HCT116 (cell line): ENCODE data around the gene MAN1A1. TPM values are rescaled to one million over a fixed set of nuclear protein-coding genes. Genes with fewer than 3 reads are reported as not detected.

Source experiments
- ATAC-seq: fragments of 200-7000 bp; cut with Tn5 transposase; 2 replicates; pipeline ENCODE4 v1.9.1; 2020; ENCODE audit warnings: mild to moderate bottlenecking, moderate library complexity
- BruUV-seq: library from RNA; stranded (reverse); fragments of 400-500 nt; replicated peaks from 2 replicates; lab custom pipeline; 2021; lab: Mats Ljungman, UMichigan
- CTCF ChIA-PET: fragments of 300-600 bp; sonication (Branson Sonifier 250); formaldehyde crosslinking; loops from one replicate; lab custom pipeline; 2021; ENCODE audit warnings: antibody characterized with exemption; lab: Charles Lee
- POLR2A ChIA-PET: fragments of 300-600, 350-600 bp; sonication (Branson Sonifier 250); formaldehyde crosslinking; loops from one replicate; lab custom pipeline; 2021; ENCODE audit warnings: antibody characterized with exemption; lab: Charles Lee
- RAD21 ChIA-PET, 2 experiments: fragments of 300-600 bp; sonication (Branson Sonifier 250); formaldehyde crosslinking; loops; one replicate each; lab custom pipeline; 2023; ENCODE audit warnings: low total read pairs in 2 of 2; ENCODE audit not compliant: uncharacterized antibody in 2 of 2, unreplicated experiment in 2 of 2, low non-redundant PET in 1 of 2; lab: Charles Lee
- DNase-seq: peaks from one replicate; pipeline ENCODE4 v3.0.0-alpha.2; 2010; ENCODE audit warnings: low read depth, low spot score
- H2AFZ ChIP-seq: fragments of 200-600 bp; shearing (Covaris generic), sonication (generic); 2 replicates; pipeline ENCODE4 v1.6.1; 2017; ENCODE audit warnings: low read depth, mixed run types, mixed read lengths, antibody characterized with exemption, low read length; ENCODE audit not compliant: poor library complexity, severe bottlenecking
- H3K27ac ChIP-seq: 2 replicates; pipeline ENCODE4 v1.5.1; 2012; ENCODE audit warnings: low read depth, low read length
- H3K27me3 ChIP-seq: fragments of 200-600 bp; sonication (generic); 2 replicates; pipeline ENCODE4 v1.6.1; 2016; ENCODE audit warnings: mixed run types, low read length, mixed read lengths; ENCODE audit not compliant: insufficient read depth
- H3K36me3 ChIP-seq, 2 experiments: fragments of 200-500 bp in 1 of 2; fragments of 200-600 bp in 1 of 2; sonication (Bioruptor generic) in 1 of 2; sonication (generic) in 1 of 2; 2 replicates each; pipeline versions ENCODE4 v1.5.1 to v1.6.1; 2014 to 2016; ENCODE audit warnings: low read length in 2 of 2, inconsistent platforms in 1 of 2, mixed read lengths in 1 of 2, mixed run types in 1 of 2; ENCODE audit not compliant: insufficient read depth in 2 of 2, control insufficient read depth in 1 of 2
- H3K4me1 ChIP-seq, 2 experiments: fragments of 200-600 bp in 1 of 2; sonication (generic) in 1 of 2; 2 replicates each; pipeline versions ENCODE4 v1.5.1 to v1.6.1; 2012 to 2017; ENCODE audit warnings: low read length in 2 of 2, inconsistent platforms in 1 of 2, mild to moderate bottlenecking in 1 of 2, mixed read lengths in 1 of 2, mixed run types in 1 of 2, moderate library complexity in 1 of 2; ENCODE audit not compliant: insufficient read depth in 2 of 2, control insufficient read depth in 1 of 2
- H3K4me2 ChIP-seq: fragments of 200-600 bp; sonication (generic); 2 replicates; pipeline ENCODE4 v1.6.1; 2017; ENCODE audit warnings: mixed run types, low read length, mixed read lengths
- H3K4me3 ChIP-seq, 2 experiments: fragments of 200-600 bp in 1 of 2; sonication (generic) in 1 of 2; replicated peaks in 1 of 2; 2 replicates each; pipeline ENCODE4 v1.5.1; 2011 to 2016; ENCODE audit warnings: low read length in 2 of 2, control low read depth in 1 of 2, low read depth in 1 of 2, mild to moderate bottlenecking in 1 of 2, mixed read lengths in 1 of 2, mixed run types in 1 of 2
- H3K79me2 ChIP-seq: fragments of 200-600 bp; sonication (generic); 2 replicates; pipeline ENCODE4 v1.6.1; 2017; ENCODE audit warnings: mild to moderate bottlenecking, mixed run types, low read length, moderate library complexity, mixed read lengths; ENCODE audit not compliant: insufficient read depth
- H3K9ac ChIP-seq: fragments of 200-600 bp; sonication (generic); 2 replicates; pipeline ENCODE4 v1.6.1; 2016; ENCODE audit warnings: low read length, mixed read lengths
- H3K9me2 ChIP-seq: fragments of 200-600 bp; sonication (generic), shearing (Covaris generic); 2 replicates; pipeline ENCODE4 v1.6.1; 2017; ENCODE audit warnings: mixed run types, mild to moderate bottlenecking, moderate library complexity; ENCODE audit not compliant: insufficient read depth
- H3K9me3 ChIP-seq, 2 experiments: fragments of 200-500 bp in 1 of 2; fragments of 200-600 bp in 1 of 2; sonication (Bioruptor generic) in 1 of 2; sonication (generic) in 1 of 2; 2 replicates each; pipeline ENCODE4 v1.6.1; 2014 to 2017; ENCODE audit warnings: low read length in 2 of 2, mixed read lengths in 2 of 2, inconsistent platforms in 1 of 2, low read depth in 1 of 2, mild to moderate bottlenecking in 1 of 2, mixed run types in 1 of 2, moderate library complexity in 1 of 2; ENCODE audit not compliant: control insufficient read depth in 1 of 2, insufficient read depth in 1 of 2
- H4K20me1 ChIP-seq: fragments of 200-600 bp; sonication (generic), shearing (Covaris generic); 2 replicates; pipeline ENCODE4 v1.6.1; 2017; ENCODE audit warnings: mixed run types, mild to moderate bottlenecking, moderate library complexity; ENCODE audit not compliant: insufficient read depth
- CBX3 ChIP-seq: IDR thresholded peaks from 2 replicates; pipeline ENCODE4 v1.6.1; 2012; ENCODE audit warnings: low read depth
- EGR1 ChIP-seq: IDR thresholded peaks from 2 replicates; pipeline ENCODE4 v1.6.1; 2012; ENCODE audit warnings: low read depth
- ELF1 ChIP-seq: IDR thresholded peaks from 2 replicates; pipeline ENCODE4 v1.6.1; 2012; ENCODE audit warnings: low read depth, borderline replicate concordance
- FOSL1 ChIP-seq: IDR thresholded peaks from 2 replicates; pipeline ENCODE4 v1.6.1; 2012; ENCODE audit warnings: low read depth
- POLR2AphosphoS5 ChIP-seq: IDR thresholded peaks from 2 replicates; pipeline ENCODE4 v1.6.1; 2011; ENCODE audit warnings: mild to moderate bottlenecking, low read depth, low read length, moderate library complexity
- SIN3A ChIP-seq: IDR thresholded peaks from 2 replicates; pipeline ENCODE4 v1.6.1; 2012; ENCODE audit warnings: low read depth
- SP1 ChIP-seq: IDR thresholded peaks from 2 replicates; pipeline ENCODE4 v1.6.1; 2012; ENCODE audit warnings: low read depth
- ZFX ChIP-seq: fragments of 450-650 bp; IDR thresholded peaks from 2 replicates; pipeline ENCODE4 v1.6.1; 2017
- ZNF274 ChIP-seq: fragments of 200-500 bp; sonication (Bioruptor generic); IDR thresholded peaks from 2 replicates; pipeline ENCODE4 v1.6.1; 2014; ENCODE audit warnings: mild to moderate bottlenecking, low read depth, low read length, inconsistent platforms
- intact Hi-C: fragments of 100-400 bp; cut with micrococcal nuclease; formaldehyde crosslinking; loops from 2 replicates; pipeline ENCODE4 v1.10.0; 2022
- total RNA-seq: library from RNA; stranded (reverse); gene quantifications from one replicate; pipeline ENCODE4 v1.2.1, GENCODE V29; 2021; ENCODE audit not compliant: unreplicated experiment
- TF ChIP-seq, protein P1 (sequence below), 3 experiments: fragments of 200-600 bp in 1 of 3; sonication (generic) in 1 of 3; IDR thresholded peaks in 2 of 3; conservative IDR thresholded peaks in 1 of 3; 2 replicates each; pipeline ENCODE4 v1.5.1; 2012 to 2017; ENCODE audit warnings: low read depth in 2 of 3, low read length in 2 of 3, antibody characterized with exemption in 1 of 3, borderline replicate concordance in 1 of 3, control low read depth in 1 of 3, mild to moderate bottlenecking in 1 of 3, mixed read lengths in 1 of 3, mixed run types in 1 of 3, moderate library complexity in 1 of 3; ENCODE audit not compliant: insufficient read depth in 1 of 3
- TF ChIP-seq, protein P2 (sequence below): IDR thresholded peaks from 2 replicates; pipeline ENCODE4 v1.6.1; 2012

MAN1A1 gene
- total RNA-seq, 1 experiment from 2014 or later, result 46.0 TPM

DNA sequence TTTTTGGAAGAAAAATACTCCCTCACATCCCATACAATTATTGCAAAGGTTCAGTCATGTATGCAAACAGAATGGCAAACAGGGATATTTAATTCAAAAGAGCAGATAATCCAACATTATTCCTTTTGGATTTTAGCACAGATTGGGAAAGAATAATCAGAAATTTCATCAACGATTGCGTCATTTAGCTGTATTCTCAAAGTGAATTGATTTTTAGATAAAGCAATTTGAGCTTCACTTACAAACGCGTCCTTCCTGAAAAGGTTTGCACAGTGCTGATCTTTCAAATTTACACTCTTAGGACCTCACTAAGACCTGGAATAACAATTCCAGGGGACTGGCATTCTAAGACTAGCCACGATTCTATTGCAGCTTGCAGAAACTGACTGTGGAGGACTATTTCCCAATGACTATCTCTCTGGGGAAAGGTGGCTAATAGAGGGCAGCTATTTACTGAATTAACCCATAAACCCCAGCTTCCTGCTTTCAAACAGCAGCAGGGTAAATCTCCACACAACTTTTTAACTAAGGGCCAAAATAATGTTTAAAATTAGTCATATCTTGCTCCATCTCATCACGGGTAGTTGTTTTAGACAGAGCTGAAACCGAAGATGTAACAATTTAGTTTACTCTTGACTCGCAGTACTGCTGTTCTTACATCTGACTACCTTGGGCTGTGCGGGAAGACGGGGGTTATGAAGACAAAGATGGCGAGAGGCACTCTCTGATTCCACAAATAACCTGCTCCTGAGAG lies 139.9 kb downstream of the MAN1A1 start:
- Histone ChIP-seq H3K36me3 (no peaks in the 10 kb centered on the region), H3K9me2 (no peaks in the 10 kb centered on the region), H3K9me3 (no peaks in the 10 kb centered on the region), H3K79me2 (no peaks in the 10 kb centered on the region), H3K4me1 (peaks cover 13 to 32% of the 10 kb centered on the region in 2 experiments), H3K27me3 (no peaks in the 10 kb centered on the region), H4K20me1 (no peaks in the 10 kb centered on the region; the same call in 1 of the 2 replicates), H3K27ac (peak overlapping the region; percentile 67), H3K9ac (no peak overlapping the region), H3K4me2 (no peak overlapping the region), H2AFZ (no peak overlapping the region), H3K4me3 (no peak overlapping the region)
- no peak for DNase-seq
- ChIA-PET CTCF (interaction anchor here (2.0 kb wide), 1 partner anchor 10 kb away, joined by 4 read pairs; no protein-coding TSS in a partner anchor), POLR2A (interaction anchor here (0.6 kb wide), 1 partner anchor 15 kb away, joined by 4 read pairs; no protein-coding TSS in a partner anchor), RAD21 (no interaction called here)
- no peak for TF ChIP-seq SP1
- TF ChIP-seq POLR2AphosphoS5, result no peak
- no peak for TF ChIP-seq SIN3A
- TF ChIP-seq CBX3, result no peak
- TF ChIP-seq FOSL1, result no peak
- TF ChIP-seq, protein P1, sequence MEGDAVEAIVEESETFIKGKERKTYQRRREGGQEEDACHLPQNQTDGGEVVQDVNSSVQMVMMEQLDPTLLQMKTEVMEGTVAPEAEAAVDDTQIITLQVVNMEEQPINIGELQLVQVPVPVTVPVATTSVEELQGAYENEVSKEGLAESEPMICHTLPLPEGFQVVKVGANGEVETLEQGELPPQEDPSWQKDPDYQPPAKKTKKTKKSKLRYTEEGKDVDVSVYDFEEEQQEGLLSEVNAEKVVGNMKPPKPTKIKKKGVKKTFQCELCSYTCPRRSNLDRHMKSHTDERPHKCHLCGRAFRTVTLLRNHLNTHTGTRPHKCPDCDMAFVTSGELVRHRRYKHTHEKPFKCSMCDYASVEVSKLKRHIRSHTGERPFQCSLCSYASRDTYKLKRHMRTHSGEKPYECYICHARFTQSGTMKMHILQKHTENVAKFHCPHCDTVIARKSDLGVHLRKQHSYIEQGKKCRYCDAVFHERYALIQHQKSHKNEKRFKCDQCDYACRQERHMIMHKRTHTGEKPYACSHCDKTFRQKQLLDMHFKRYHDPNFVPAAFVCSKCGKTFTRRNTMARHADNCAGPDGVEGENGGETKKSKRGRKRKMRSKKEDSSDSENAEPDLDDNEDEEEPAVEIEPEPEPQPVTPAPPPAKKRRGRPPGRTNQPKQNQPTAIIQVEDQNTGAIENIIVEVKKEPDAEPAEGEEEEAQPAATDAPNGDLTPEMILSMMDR (IDR thresholded peaks at IDR 0.05 in 2 of 3, conservative IDR thresholded peaks at IDR 0.05 in 1 of 3; ENCODE audit: borderline replicate concordance in 1 of 3, insufficient read depth in 1 of 3, low read depth in 2 of 3, low read length in 2 of 3), result no peak
- TF ChIP-seq EGR1, result no peak
- TF ChIP-seq ELF1, result no peak
- TF ChIP-seq, protein P2, sequence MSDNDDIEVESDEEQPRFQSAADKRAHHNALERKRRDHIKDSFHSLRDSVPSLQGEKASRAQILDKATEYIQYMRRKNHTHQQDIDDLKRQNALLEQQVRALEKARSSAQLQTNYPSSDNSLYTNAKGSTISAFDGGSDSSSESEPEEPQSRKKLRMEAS, result no peak
- no peak for TF ChIP-seq ZFX
- TF ChIP-seq ZNF274, result no peak
- no peak for ATAC-seq
- no TSS peak for BruUV-seq
- intact Hi-C loops, result no loop called here
